Astrocyte of the spinal cord (primary cell): ENCODE data around the gene RASGEF1C.

Experiments used
- DNase-seq: peaks from one replicate; pipeline ENCODE4 v3.0.0; 2011; ENCODE audit warnings: low read depth, low spot score
- H3K4me3 ChIP-seq: 2 replicates; pipeline ENCODE4 v1.5.1; 2011; ENCODE audit warnings: low read depth, mild to moderate bottlenecking, low read length, moderate library complexity
- CTCF ChIP-seq: IDR thresholded peaks from 2 replicates; pipeline ENCODE4 v1.5.1; 2012; ENCODE audit warnings: low read depth, mild to moderate bottlenecking, low read length, inconsistent platforms
- in situ Hi-C: cut with HindIII; loops from 2 replicates; pipeline ENCODE4 v1.10.0; 2017; ENCODE audit warnings: low sequenced_read_pairs

The RASGEF1C gene

GRCh38 chr5:180120237-180121101 lies 88.5 kb downstream of the RASGEF1C start:
- TF ChIP-seq CTCF, result no peak
- no peak for DNase-seq
- in situ Hi-C loops, result no loop called here

GRCh38 chr5:180119903-180120236 lies 89.1 kb downstream of the RASGEF1C start:
- no peak for DNase-seq
- in situ Hi-C loops, result no loop called here
- no peak overlapping the region for H3K4me3 ChIP-seq
- no peak for TF ChIP-seq CTCF

More at GRCh38 chr5:180120237-180121101, 88.5 kb downstream of the RASGEF1C start:
- no peak overlapping the region for H3K4me3 ChIP-seq

GRCh38 chr5:180119031-180119902 lies 89.7 kb downstream of the RASGEF1C start:
- no peak overlapping the region for H3K4me3 ChIP-seq
- no peak for TF ChIP-seq CTCF
- DNase-seq, result no peak
- in situ Hi-C loops, result no loop called here

- DNase-seq, result no peak
- in situ Hi-C loops, result no loop called here
- TF ChIP-seq CTCF, result no peak
- no peak overlapping the region for H3K4me3 ChIP-seq
These were observed 90.6 kb downstream of the RASGEF1C start for GRCh38 chr5:180118391-180118791.

- no peak for TF ChIP-seq CTCF
- H3K4me3 ChIP-seq, result no peak overlapping the region
- DNase-seq, result no peak
- in situ Hi-C loops, result no loop called here
These were observed 91.8 kb downstream of the RASGEF1C start for GRCh38 chr5:180117000-180117725.
